Subcutaneous adipose tissue (tissue), 4 donors: Measurements from ENCODE around the gene METAP1D. TPM values are rescaled to one million over a fixed set of nuclear protein-coding genes. Genes with fewer than 3 reads are reported as not detected.

Experiments used
- total RNA-seq, 4 donors: library from RNA; depleted of rRNA; stranded (reverse); fragments of >200 nt; gene quantifications; one replicate each; pipeline ENCODE4 v1.1.0, GENCODE V29; 2016
- TF ChIP-seq, protein P1 (sequence below): fragments of 450-650 bp; IDR thresholded peaks from one replicate; pipeline ENCODE4 v1.5.1; 2016; ENCODE audit warnings: low read depth, mild to moderate bottlenecking, control low read depth, antibody characterized with exemption, moderate library complexity

The METAP1D gene
- total RNA-seq, 4 donors from 2014 or later = 4.8 to 14.3 (median 6.6) TPM

GRCh38 chr2:172013396-172013795, 13.6 kb downstream of the METAP1D start:
- TF ChIP-seq, protein P1, sequence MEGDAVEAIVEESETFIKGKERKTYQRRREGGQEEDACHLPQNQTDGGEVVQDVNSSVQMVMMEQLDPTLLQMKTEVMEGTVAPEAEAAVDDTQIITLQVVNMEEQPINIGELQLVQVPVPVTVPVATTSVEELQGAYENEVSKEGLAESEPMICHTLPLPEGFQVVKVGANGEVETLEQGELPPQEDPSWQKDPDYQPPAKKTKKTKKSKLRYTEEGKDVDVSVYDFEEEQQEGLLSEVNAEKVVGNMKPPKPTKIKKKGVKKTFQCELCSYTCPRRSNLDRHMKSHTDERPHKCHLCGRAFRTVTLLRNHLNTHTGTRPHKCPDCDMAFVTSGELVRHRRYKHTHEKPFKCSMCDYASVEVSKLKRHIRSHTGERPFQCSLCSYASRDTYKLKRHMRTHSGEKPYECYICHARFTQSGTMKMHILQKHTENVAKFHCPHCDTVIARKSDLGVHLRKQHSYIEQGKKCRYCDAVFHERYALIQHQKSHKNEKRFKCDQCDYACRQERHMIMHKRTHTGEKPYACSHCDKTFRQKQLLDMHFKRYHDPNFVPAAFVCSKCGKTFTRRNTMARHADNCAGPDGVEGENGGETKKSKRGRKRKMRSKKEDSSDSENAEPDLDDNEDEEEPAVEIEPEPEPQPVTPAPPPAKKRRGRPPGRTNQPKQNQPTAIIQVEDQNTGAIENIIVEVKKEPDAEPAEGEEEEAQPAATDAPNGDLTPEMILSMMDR = no peak

- TF ChIP-seq, protein P1 = no peak
These were observed 21.6 kb downstream of the METAP1D start for GRCh38 chr2:172021074-172021931.

DNA sequence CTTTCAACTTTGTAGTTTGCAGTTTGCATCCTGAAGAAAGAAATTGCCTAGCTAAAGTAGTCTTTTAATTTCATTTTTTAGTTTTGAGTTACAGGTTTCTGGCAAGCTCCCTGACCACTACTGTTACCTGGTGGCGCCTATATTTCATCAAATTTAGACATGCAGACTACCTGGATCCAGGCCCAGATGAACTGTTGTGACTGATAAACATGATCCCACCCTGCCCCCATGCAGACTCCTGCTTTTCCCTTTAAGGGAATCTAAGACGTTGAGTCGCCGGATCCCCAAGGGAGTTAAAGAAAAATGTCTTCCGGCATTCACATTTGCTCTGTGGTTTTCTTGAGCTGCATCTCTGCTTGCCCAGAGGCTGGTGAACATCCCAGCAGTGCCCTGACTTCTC, 22.2 kb downstream of the METAP1D start:
- TF ChIP-seq, protein P1 = no peak

DNA sequence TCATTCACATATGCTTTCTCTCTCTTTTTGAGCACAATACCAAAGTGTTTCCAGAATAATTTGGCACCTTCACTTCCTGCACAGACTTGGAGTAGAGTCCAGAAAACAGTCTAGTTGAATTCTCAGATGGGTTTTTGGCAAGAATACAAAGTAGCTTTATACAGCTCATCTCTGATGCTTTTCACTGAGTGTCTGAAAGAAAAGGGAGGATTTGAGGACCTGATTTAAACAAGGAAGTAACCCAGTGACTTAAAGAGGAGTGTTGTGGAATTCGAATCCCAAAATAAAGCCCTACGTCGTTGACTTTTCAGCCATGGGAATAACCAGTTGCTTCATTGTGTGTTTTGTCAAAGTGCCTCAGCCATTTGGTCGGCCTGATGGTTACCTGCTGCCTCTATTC, 31.8 kb downstream of the METAP1D start:
- TF ChIP-seq, protein P1 = no peak

GRCh38 chr2:172038121-172038520, 38.4 kb downstream of the METAP1D start:
- TF ChIP-seq, protein P1 = no peak

- TF ChIP-seq, protein P1 = no peak
These were observed 38.9 kb downstream of the METAP1D start for GRCh38 chr2:172038604-172039003.

- TF ChIP-seq, protein P1 = no peak
These were observed 39.4 kb downstream of the METAP1D start for GRCh38 chr2:172039011-172039704.
